D721Med (cell line): Measurements from ENCODE around the gene CMC2.

Experiments
- DNase-seq: peaks from one replicate; pipeline ENCODE4 v3.0.0; 2011; ENCODE audit warnings: low spot score; ENCODE audit not compliant: insufficient read length
- FAIRE-seq: peaks from 2 replicates; lab custom pipeline; 2011; peaks lifted over from hg19 to GRCh38; lab: Jason Lieb, UNC
- CTCF ChIP-seq: IDR thresholded peaks from 2 replicates; pipeline ENCODE4 v1.5.1; 2012; ENCODE audit warnings: mild to moderate bottlenecking, control low read depth; ENCODE audit not compliant: insufficient read depth; ENCODE audit errors: missing control alignments

Gene CMC2

GRCh38 chr16:80947708-80948625 is 58.7 kb downstream of the CMC2 start:
- DNase-seq (no peak), FAIRE-seq (no peak)
- no peak for TF ChIP-seq CTCF

GRCh38 chr16:80947239-80947638 is 59.4 kb downstream of the CMC2 start:
- TF ChIP-seq CTCF = no peak
- no peak for DNase-seq
- no peak for FAIRE-seq

- DNase-seq (no peak), FAIRE-seq (no peak)
- TF ChIP-seq CTCF = no peak
Measured at GRCh38 chr16:80946481-80946880, 60.2 kb downstream of the CMC2 start.

GRCh38 chr16:80940069-80940856 is 66.4 kb downstream of the CMC2 start:
- no peak for TF ChIP-seq CTCF
- DNase-seq (no peak), FAIRE-seq (no peak)

- FAIRE-seq (no peak), DNase-seq (no peak)
- no peak for TF ChIP-seq CTCF
Measured at GRCh38 chr16:80938879-80939260, 67.8 kb downstream of the CMC2 start.

GRCh38 chr16:80938004-80938878 is 68.4 kb downstream of the CMC2 start:
- FAIRE-seq (no peak), DNase-seq (no peak)
- TF ChIP-seq CTCF = no peak
